Measurements from ENCODE around the gene COPZ1.

The COPZ1 gene

GRCh38 chr12:54401119-54401518 lies 76.2 kb downstream of the COPZ1 start:
- intact Hi-C loops (cut with DNase I; ENCODE audit: low total_unique reads) = no loop called here
- no peak for TF ChIP-seq CTCF (IDR thresholded peaks at IDR 0.05)
- peaks cover 0 to 34% (median 9%) of the 10 kb centered on the region in 4 donors for H3K4me1 ChIP-seq
- H3K36me3 ChIP-seq = peaks cover 99 to 100% (median 100%) of the 10 kb centered on the region in 3 donors
- H3K27me3 ChIP-seq = no peaks in the 10 kb centered on the region
- DNase-seq = no peak
- H3K4me3 ChIP-seq = no peak overlapping the region
- H3K9me3 ChIP-seq = no peaks in the 10 kb centered on the region
- peak overlapping the region; percentile 44 to 93 for H3K27ac ChIP-seq

Measured in tibial artery (tissue), 4 donors.